Immature natural killer cell (primary cell): Measurements from ENCODE around the gene LRP1. TPM values are rescaled to one million over a fixed set of nuclear protein-coding genes. Genes with fewer than 3 reads are reported as not detected.

Experiments used
- DNase-seq, 3 donors: peaks; one replicate each; pipeline ENCODE4 v3.0.0; 2022; ENCODE audit warnings: mixed read lengths in 1 of 3
- H3K27ac Mint-ChIP-seq, 6 donors: one replicate each; pipeline ENCODE4 v1.8.0; 2020; ENCODE audit warnings: mixed read lengths in 6 of 6, mild to moderate bottlenecking in 5 of 6, inconsistent platforms in 4 of 6, moderate library complexity in 3 of 6
- H3K27me3 Mint-ChIP-seq, 3 donors: one replicate each; pipeline ENCODE4 v1.8.0; 2020 to 2021; ENCODE audit warnings: low read depth in 3 of 3, mild to moderate bottlenecking in 3 of 3, mixed read lengths in 3 of 3, moderate library complexity in 3 of 3, inconsistent platforms in 1 of 3
- H3K36me3 Mint-ChIP-seq, 3 donors: one replicate each; pipeline ENCODE4 v1.8.0; 2020; ENCODE audit warnings: mixed read lengths in 3 of 3, inconsistent platforms in 2 of 3, mild to moderate bottlenecking in 2 of 3
- H3K4me1 Mint-ChIP-seq, 2 donors: one replicate each; pipeline ENCODE4 v1.8.0; 2020; ENCODE audit warnings: inconsistent platforms in 2 of 2, mild to moderate bottlenecking in 2 of 2, mixed read lengths in 2 of 2, moderate library complexity in 1 of 2
- H3K4me3 Mint-ChIP-seq, 5 donors: one replicate each; pipeline ENCODE4 v1.8.0; 2020; ENCODE audit warnings: mild to moderate bottlenecking in 5 of 5, mixed read lengths in 5 of 5, inconsistent platforms in 3 of 5, moderate library complexity in 3 of 5
- H3K9me3 Mint-ChIP-seq, 6 donors: one replicate each; pipeline ENCODE4 v1.8.0; 2020; ENCODE audit warnings: mild to moderate bottlenecking in 6 of 6, mixed read lengths in 6 of 6, inconsistent platforms in 4 of 6, moderate library complexity in 3 of 6
- polyA plus RNA-seq, 3 donors: library from polyadenylated mRNA; unstranded; fragments of 300-500 nt; fragmentation: Illumina TruSeq; gene quantifications; one replicate each; pipeline ENCODE4 v1.2.3, GENCODE V29; 2021

The LRP1 gene
- polyA plus RNA-seq, 3 donors from 2014 or later: 0.08 to 0.22 TPM; not detected in 1

DNA sequence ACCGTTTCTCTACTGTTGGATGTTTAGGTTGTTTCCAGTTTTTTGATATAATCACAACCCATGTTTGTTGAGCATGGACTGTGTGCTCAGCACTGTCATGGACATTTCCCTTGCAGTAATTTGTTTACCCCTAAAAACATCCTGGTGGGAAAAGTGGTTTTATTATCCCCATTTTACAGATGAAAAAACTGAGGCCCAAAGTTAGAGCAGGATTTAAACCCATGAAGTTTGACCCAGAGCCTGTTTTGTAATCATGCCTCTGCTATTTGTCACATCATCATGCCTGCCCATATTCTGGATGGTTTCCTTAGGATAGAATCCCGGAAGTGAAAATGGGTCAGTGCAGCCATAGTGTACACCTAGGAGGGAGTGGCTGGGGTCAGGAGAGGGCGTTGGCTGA is 36.2 kb downstream of the LRP1 start:
- Mint-ChIP-seq H3K4me1 (no peaks in the 10 kb centered on the region), H3K27ac (no peak overlapping the region), H3K4me3 (no peak overlapping the region)

GRCh38 chr12:57164966-57165625 is 36.8 kb downstream of the LRP1 start:
- H3K36me3 Mint-ChIP-seq: no peaks in the 10 kb centered on the region
- H3K9me3 Mint-ChIP-seq: no peaks in the 10 kb centered on the region
- H3K27me3 Mint-ChIP-seq: peaks cover 4 to 9% (median 8%) of the 10 kb centered on the region in 3 donors
- DNase-seq: no peak
- H3K4me1 Mint-ChIP-seq: no peaks in the 10 kb centered on the region
- H3K4me3 Mint-ChIP-seq: no peak overlapping the region
- H3K27ac Mint-ChIP-seq: no peak overlapping the region

More for the DNA sequence above, 36.2 kb downstream of the LRP1 start:
- no peak for DNase-seq
- H3K36me3 Mint-ChIP-seq: no peaks in the 10 kb centered on the region
- peaks cover 7 to 9% (median 8%) of the 10 kb centered on the region in 3 donors for H3K27me3 Mint-ChIP-seq
- H3K9me3 Mint-ChIP-seq: no peaks in the 10 kb centered on the region

GRCh38 chr12:57165741-57166140 is 37.5 kb downstream of the LRP1 start:
- DNase-seq: no peak
- no peak overlapping the region for H3K4me3 Mint-ChIP-seq
- no peaks in the 10 kb centered on the region for H3K36me3 Mint-ChIP-seq
- H3K4me1 Mint-ChIP-seq: no peaks in the 10 kb centered on the region
- H3K27ac Mint-ChIP-seq: no peak overlapping the region
- H3K27me3 Mint-ChIP-seq: peaks cover 2 to 9% (median 8%) of the 10 kb centered on the region in 3 donors
- no peaks in the 10 kb centered on the region for H3K9me3 Mint-ChIP-seq

GRCh38 chr12:57166971-57167371 is 38.7 kb downstream of the LRP1 start:
- no peak overlapping the region for H3K27ac Mint-ChIP-seq
- no peaks in the 10 kb centered on the region for H3K4me1 Mint-ChIP-seq
- peaks cover 2 to 8% (median 3%) of the 10 kb centered on the region in 3 donors for H3K27me3 Mint-ChIP-seq
- no peak overlapping the region for H3K4me3 Mint-ChIP-seq
- DNase-seq: no peak
- no peaks in the 10 kb centered on the region for H3K9me3 Mint-ChIP-seq
- H3K36me3 Mint-ChIP-seq: no peaks in the 10 kb centered on the region

DNA sequence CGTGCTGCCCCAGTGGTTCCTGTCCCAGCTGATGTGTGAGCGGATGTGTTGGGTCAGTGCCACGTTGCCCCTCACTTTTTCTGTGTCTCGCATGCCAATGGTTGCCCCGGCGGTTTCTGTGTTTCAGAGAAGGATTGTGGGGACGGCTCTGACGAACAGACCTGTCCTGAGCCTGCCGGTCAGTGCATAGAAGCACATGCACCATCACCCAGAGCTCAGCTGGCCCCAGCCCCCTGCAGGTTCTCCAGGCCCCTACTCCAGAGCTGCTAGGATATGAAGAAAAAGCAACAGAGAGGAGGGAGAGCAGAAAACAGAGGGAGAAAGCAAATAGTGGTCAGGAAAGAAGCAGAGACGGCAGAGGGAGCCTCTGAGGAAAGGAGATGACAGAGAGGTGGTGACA is 39.8 kb downstream of the LRP1 start:
- Mint-ChIP-seq H3K4me3 (no peak overlapping the region), H3K27me3 (peaks cover 3 to 8% (median 3%) of the 10 kb centered on the region in 3 donors), H3K27ac (no peak overlapping the region), H3K36me3 (no peaks in the 10 kb centered on the region), H3K4me1 (no peaks in the 10 kb centered on the region), H3K9me3 (no peaks in the 10 kb centered on the region)
- DNase-seq: no peak

DNA sequence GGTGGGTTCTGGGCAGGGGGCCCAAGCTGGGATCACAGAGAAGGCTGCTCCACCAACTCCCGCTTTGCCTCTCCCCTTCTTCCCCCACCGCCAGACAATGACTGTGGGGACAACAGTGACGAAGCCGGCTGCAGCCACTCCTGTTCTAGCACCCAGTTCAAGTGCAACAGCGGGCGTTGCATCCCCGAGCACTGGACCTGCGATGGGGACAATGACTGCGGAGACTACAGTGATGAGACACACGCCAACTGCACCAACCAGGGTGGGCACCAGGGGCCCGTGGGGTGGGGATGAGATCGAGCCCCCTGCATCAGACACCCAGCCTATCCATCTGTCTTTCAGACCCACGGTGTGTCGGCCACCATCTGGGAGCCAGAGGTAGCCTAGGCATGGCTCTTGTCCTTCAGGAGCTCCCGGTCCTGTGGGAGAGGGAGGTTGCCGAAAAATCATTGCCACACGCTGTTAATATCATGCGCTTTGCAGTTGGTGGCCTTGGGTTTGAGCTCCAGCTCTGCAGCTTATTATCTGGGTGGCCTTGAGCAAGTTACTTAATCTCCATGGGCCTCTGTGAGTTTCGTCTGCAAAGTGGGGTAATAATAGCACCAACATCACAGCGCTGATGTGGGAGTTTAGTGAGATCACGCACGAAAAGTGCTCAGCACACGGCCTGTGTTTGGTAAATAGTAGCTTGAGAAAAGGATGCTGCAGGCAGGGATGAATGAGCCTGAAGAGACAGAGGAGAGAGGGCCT is 40.9 kb downstream of the LRP1 start:
- Mint-ChIP-seq H3K4me3 (peak overlapping the region in 1 of 5 donors; percentile 46), H3K4me1 (no peaks in the 10 kb centered on the region), H3K27me3 (peaks cover 3 to 10% (median 4%) of the 10 kb centered on the region in 3 donors), H3K9me3 (no peaks in the 10 kb centered on the region), H3K36me3 (no peaks in the 10 kb centered on the region), H3K27ac (no peak overlapping the region)
- DNase-seq: no peak

DNA sequence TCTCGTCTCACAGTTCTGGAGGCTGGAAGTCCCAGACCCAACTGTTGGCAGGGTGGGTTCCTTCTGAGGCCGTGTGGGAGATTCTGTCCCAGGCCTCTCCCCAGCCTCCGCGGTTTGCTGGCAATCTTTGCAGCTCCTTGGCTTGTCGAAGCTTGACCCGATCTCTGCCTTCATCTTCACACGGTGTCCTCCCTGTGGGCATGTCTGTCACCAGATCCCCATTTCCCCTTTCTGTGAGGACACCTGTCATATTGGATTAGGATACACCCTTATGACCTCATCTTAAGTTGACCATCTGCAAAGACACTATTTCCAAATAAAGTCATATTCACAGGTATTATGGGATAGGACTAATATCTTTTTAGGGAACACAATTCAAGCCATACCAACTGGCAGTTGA is 41.7 kb downstream of the LRP1 start:
- H3K27me3 Mint-ChIP-seq: peaks cover 1 to 6% (median 4%) of the 10 kb centered on the region in 3 donors
- H3K4me3 Mint-ChIP-seq: no peak overlapping the region
- no peaks in the 10 kb centered on the region for H3K4me1 Mint-ChIP-seq
- no peak for DNase-seq
- H3K27ac Mint-ChIP-seq: no peak overlapping the region
- H3K9me3 Mint-ChIP-seq: no peaks in the 10 kb centered on the region
- H3K36me3 Mint-ChIP-seq: no peaks in the 10 kb centered on the region

GRCh38 chr12:57170408-57170807 is 42.1 kb downstream of the LRP1 start:
- no peaks in the 10 kb centered on the region for H3K9me3 Mint-ChIP-seq
- peaks cover 0 to 5% (median 4%) of the 10 kb centered on the region in 3 donors for H3K27me3 Mint-ChIP-seq
- no peak overlapping the region for H3K27ac Mint-ChIP-seq
- H3K4me3 Mint-ChIP-seq: no peak overlapping the region
- no peaks in the 10 kb centered on the region for H3K36me3 Mint-ChIP-seq
- H3K4me1 Mint-ChIP-seq: no peaks in the 10 kb centered on the region
- DNase-seq: no peak

GRCh38 chr12:57170927-57171326 is 42.6 kb downstream of the LRP1 start:
- H3K36me3 Mint-ChIP-seq: no peaks in the 10 kb centered on the region
- no peak overlapping the region for H3K4me3 Mint-ChIP-seq
- H3K27me3 Mint-ChIP-seq: peaks cover 0 to 5% (median 4%) of the 10 kb centered on the region in 3 donors
- H3K4me1 Mint-ChIP-seq: no peaks in the 10 kb centered on the region
- H3K9me3 Mint-ChIP-seq: no peaks in the 10 kb centered on the region
- H3K27ac Mint-ChIP-seq: no peak overlapping the region
- DNase-seq: no peak

- H3K4me3 Mint-ChIP-seq: no peak overlapping the region
- no peaks in the 10 kb centered on the region for H3K9me3 Mint-ChIP-seq
- no peaks in the 10 kb centered on the region for H3K36me3 Mint-ChIP-seq
- DNase-seq: no peak
- H3K27ac Mint-ChIP-seq: no peak overlapping the region
- peaks cover 0 to 8% (median 4%) of the 10 kb centered on the region in 3 donors for H3K27me3 Mint-ChIP-seq
- H3K4me1 Mint-ChIP-seq: no peaks in the 10 kb centered on the region
Measured at GRCh38 chr12:57171668-57172067, 43.4 kb downstream of the LRP1 start.

DNA sequence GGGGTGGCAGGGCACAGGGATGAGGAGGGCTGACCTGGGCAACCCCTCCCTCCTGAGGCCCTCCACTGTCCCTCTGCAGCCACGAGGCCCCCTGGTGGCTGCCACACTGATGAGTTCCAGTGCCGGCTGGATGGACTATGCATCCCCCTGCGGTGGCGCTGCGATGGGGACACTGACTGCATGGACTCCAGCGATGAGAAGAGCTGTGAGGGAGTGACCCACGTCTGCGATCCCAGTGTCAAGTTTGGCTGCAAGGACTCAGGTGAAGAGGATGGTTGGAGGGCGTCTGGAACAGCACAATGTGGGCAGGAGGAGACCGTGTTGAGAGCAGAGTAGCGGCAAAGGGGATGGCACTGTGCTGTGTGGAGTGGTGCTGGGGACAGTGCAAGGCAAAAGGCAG is 44.8 kb downstream of the LRP1 start:
- Mint-ChIP-seq H3K27ac (no peak overlapping the region), H3K36me3 (no peaks in the 10 kb centered on the region), H3K4me3 (no peak overlapping the region), H3K27me3 (peaks cover 0 to 5% (median 2%) of the 10 kb centered on the region in 3 donors), H3K4me1 (no peaks in the 10 kb centered on the region), H3K9me3 (no peaks in the 10 kb centered on the region)
- DNase-seq: peak in 1 of 3 donors; percentile 23

GRCh38 chr12:57173683-57174082 is 45.4 kb downstream of the LRP1 start:
- DNase-seq: no peak
- no peaks in the 10 kb centered on the region for H3K9me3 Mint-ChIP-seq
- no peak overlapping the region for H3K4me3 Mint-ChIP-seq
- H3K27me3 Mint-ChIP-seq: peaks cover 0 to 5% (median 4%) of the 10 kb centered on the region in 3 donors
- no peaks in the 10 kb centered on the region for H3K4me1 Mint-ChIP-seq
- H3K36me3 Mint-ChIP-seq: no peaks in the 10 kb centered on the region
- no peak overlapping the region for H3K27ac Mint-ChIP-seq

DNA sequence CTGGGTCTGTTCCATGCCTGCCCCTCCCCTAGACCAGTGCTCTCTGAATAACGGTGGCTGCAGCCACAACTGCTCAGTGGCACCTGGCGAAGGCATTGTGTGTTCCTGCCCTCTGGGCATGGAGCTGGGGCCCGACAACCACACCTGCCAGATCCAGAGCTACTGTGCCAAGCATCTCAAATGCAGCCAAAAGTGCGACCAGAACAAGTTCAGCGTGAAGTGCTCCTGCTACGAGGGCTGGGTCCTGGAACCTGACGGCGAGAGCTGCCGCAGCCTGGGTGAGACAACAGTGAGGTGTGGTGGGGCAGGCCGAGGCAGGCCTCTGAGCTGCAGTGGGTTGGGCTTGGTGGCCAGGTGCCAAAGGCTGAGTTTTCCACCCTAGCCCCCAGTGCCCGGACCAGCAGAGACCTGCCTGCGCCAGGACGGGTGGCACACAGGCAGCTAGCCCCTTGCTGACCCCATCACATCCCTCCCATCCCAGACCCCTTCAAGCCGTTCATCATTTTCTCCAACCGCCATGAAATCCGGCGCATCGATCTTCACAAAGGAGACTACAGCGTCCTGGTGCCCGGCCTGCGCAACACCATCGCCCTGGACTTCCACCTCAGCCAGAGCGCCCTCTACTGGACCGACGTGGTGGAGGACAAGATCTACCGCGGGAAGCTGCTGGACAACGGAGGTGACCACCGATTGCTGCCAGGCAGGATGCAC is 47.3 kb downstream of the LRP1 start:
- H3K27me3 Mint-ChIP-seq: peaks cover 0 to 5% (median 4%) of the 10 kb centered on the region in 3 donors

GRCh38 chr12:57176139-57176477 is 47.8 kb downstream of the LRP1 start:
- Mint-ChIP-seq H3K4me1 (no peaks in the 10 kb centered on the region), H3K9me3 (no peaks in the 10 kb centered on the region), H3K4me3 (no peak overlapping the region), H3K27ac (no peak overlapping the region), H3K27me3 (peaks cover 0 to 5% (median 4%) of the 10 kb centered on the region in 3 donors), H3K36me3 (no peaks in the 10 kb centered on the region)
- no peak for DNase-seq

More for the DNA sequence above, 47.3 kb downstream of the LRP1 start:
- H3K36me3 Mint-ChIP-seq: no peaks in the 10 kb centered on the region
- H3K27ac Mint-ChIP-seq: no peak overlapping the region
- H3K9me3 Mint-ChIP-seq: no peaks in the 10 kb centered on the region
- peak in 2 of 3 donors; percentile 18 to 24 for DNase-seq
- no peak overlapping the region for H3K4me3 Mint-ChIP-seq
- H3K4me1 Mint-ChIP-seq: no peaks in the 10 kb centered on the region
